Thyroid gland (tissue), 4 donors: Measurements from ENCODE around the gene MTHFSD. TPM values are rescaled to one million over a fixed set of nuclear protein-coding genes. Genes with fewer than 3 reads are reported as not detected.

Experiments used
- DNase-seq, 2 donors: peaks; one replicate each; pipeline ENCODE4 v3.0.0-alpha.2; 2019
- H3K27ac ChIP-seq, 3 donors: fragments of 200-600 bp; sonication (generic); 1 replicate in 2 of 3; 2 replicates in 1 of 3; pipeline ENCODE4 v1.5.1; 2016 to 2019; ENCODE audit warnings: mild to moderate bottlenecking in 1 of 3, moderate library complexity in 1 of 3
- H3K27me3 ChIP-seq: fragments of 200-600 bp; sonication (generic); one replicate; pipeline ENCODE4 v1.5.1; 2019
- H3K36me3 ChIP-seq, 2 donors: fragments of 200-600 bp; sonication (generic); one replicate each; pipeline ENCODE4 v1.5.1; 2016 to 2019
- H3K4me1 ChIP-seq, 2 donors: fragments of 200-600 bp; sonication (generic); one replicate each; pipeline ENCODE4 v1.5.1; 2017 to 2019
- H3K4me3 ChIP-seq, 3 donors: fragments of 200-600 bp; sonication (generic); replicated peaks in 1 of 3; 1 replicate in 2 of 3; 2 replicates in 1 of 3; pipeline ENCODE4 v1.5.1; 2016; ENCODE audit warnings: mild to moderate bottlenecking in 1 of 3
- H3K9me3 ChIP-seq: fragments of 200-600 bp; sonication (generic); one replicate; pipeline ENCODE4 v1.5.1; 2017
- CTCF ChIP-seq, 6 experiments: fragments of 200-600 bp in 3 of 6; fragments of 450-650 bp in 3 of 6; sonication (generic) in 3 of 6; IDR thresholded peaks; one replicate each; pipeline ENCODE4 v1.5.1; 2016 to 2019; ENCODE audit warnings: antibody characterized with exemption in 6 of 6, mild to moderate bottlenecking in 2 of 6, inconsistent platforms in 1 of 6, moderate library complexity in 1 of 6
- POLR2A ChIP-seq, 2 donors: fragments of 450-650 bp; IDR thresholded peaks; one replicate each; pipeline ENCODE4 v1.6.1; 2017; ENCODE audit warnings: antibody characterized with exemption in 2 of 2, mild to moderate bottlenecking in 2 of 2, moderate library complexity in 1 of 2
- WGBS, 2 donors: methylation state at CpG; one replicate each; pipeline ENCODE4 v1.1.5; 2017; 5-methylcytosine and 5-hydroxymethylcytosine counted together
- intact Hi-C: fragments of 100-400 bp; cut with DNase I; formaldehyde crosslinking; loops from one replicate; pipeline ENCODE4 v1.15.1; 2023
- total RNA-seq, 4 donors: library from RNA; depleted of rRNA; stranded (reverse); fragments of >200 nt; gene quantifications; one replicate each; pipeline ENCODE4 v1.2.3, GENCODE V29; 2016

The MTHFSD gene
- total RNA-seq, 4 donors from 2014 or later: 21.2 to 27.4 (median 25.2) TPM

GRCh38 chr16:86573215-86573614 is 18.2 kb upstream of the MTHFSD start:
- intact Hi-C loops: no loop called here
- no peak overlapping the region for H3K27ac ChIP-seq

GRCh38 chr16:86572606-86573005 is 17.6 kb upstream of the MTHFSD start:
- TF ChIP-seq POLR2A (IDR thresholded peaks at IDR 0.05) (no peak), CTCF (IDR thresholded peaks at IDR 0.05) (no peak)
- WGBS, 2 donors: 46 to 55% methylated on average over 7 to 8 of the region's 8 CpGs
- H3K4me1 ChIP-seq: peaks cover 0 to 4% of the 10 kb centered on the region in 2 donors
- DNase-seq: no peak
- no peaks in the 10 kb centered on the region for H3K9me3 ChIP-seq
- H3K4me3 ChIP-seq: no peak overlapping the region
- H3K27me3 ChIP-seq: peaks cover 26% of the 10 kb centered on the region
- no peaks in the 10 kb centered on the region for H3K36me3 ChIP-seq
- no peak overlapping the region for H3K27ac ChIP-seq
- intact Hi-C loops: no loop called here

More at GRCh38 chr16:86573215-86573614, 18.2 kb upstream of the MTHFSD start:
- Histone ChIP-seq H3K36me3 (no peaks in the 10 kb centered on the region), H3K9me3 (no peaks in the 10 kb centered on the region), H3K4me1 (peaks cover 0 to 4% of the 10 kb centered on the region in 2 donors), H3K4me3 (no peak overlapping the region), H3K27me3 (peaks cover 28% of the 10 kb centered on the region)
- TF ChIP-seq CTCF (IDR thresholded peaks at IDR 0.05) (no peak), POLR2A (IDR thresholded peaks at IDR 0.05) (no peak)
- no peak for DNase-seq
- 30 to 37% methylated on average over 5 to 8 of the region's 8 CpGs for WGBS, 2 donors

- intact Hi-C loops: no loop called here
- Histone ChIP-seq H3K36me3 (no peaks in the 10 kb centered on the region), H3K4me1 (peaks cover 0 to 4% of the 10 kb centered on the region in 2 donors), H3K27ac (no peak overlapping the region), H3K4me3 (no peak overlapping the region), H3K9me3 (no peaks in the 10 kb centered on the region), H3K27me3 (peaks cover 25% of the 10 kb centered on the region)
- DNase-seq: no peak
- 53 to 75% methylated on average over 6 to 12 of the region's 12 CpGs for WGBS, 2 donors
- TF ChIP-seq POLR2A (IDR thresholded peaks at IDR 0.05) (no peak), CTCF (IDR thresholded peaks at IDR 0.05) (no peak)
Observed at GRCh38 chr16:86572041-86572521, 17.0 kb upstream of the MTHFSD start.

GRCh38 chr16:86571530-86571915 is 16.5 kb upstream of the MTHFSD start:
- WGBS, 2 donors: 44 to 54% methylated on average over 9 to 10 of the region's 10 CpGs
- intact Hi-C loops: no loop called here
- no peaks in the 10 kb centered on the region for H3K36me3 ChIP-seq
- H3K4me3 ChIP-seq: no peak overlapping the region
- H3K27ac ChIP-seq: no peak overlapping the region
- TF ChIP-seq POLR2A (IDR thresholded peaks at IDR 0.05) (no peak), CTCF (IDR thresholded peaks at IDR 0.05) (no peak)
- DNase-seq: no peak
- H3K27me3 ChIP-seq: peaks cover 25% of the 10 kb centered on the region
- no peaks in the 10 kb centered on the region for H3K9me3 ChIP-seq
- H3K4me1 ChIP-seq: peaks cover under 1 to 4% of the 10 kb centered on the region in 2 donors

GRCh38 chr16:86570558-86571529 is 15.8 kb upstream of the MTHFSD start:
- Histone ChIP-seq H3K27me3 (peaks cover 26% of the 10 kb centered on the region), H3K4me3 (no peak overlapping the region), H3K4me1 (peaks cover 6 to 7% of the 10 kb centered on the region in 2 donors), H3K9me3 (no peaks in the 10 kb centered on the region), H3K27ac (no peak overlapping the region), H3K36me3 (no peaks in the 10 kb centered on the region)
- no peak for DNase-seq
- TF ChIP-seq POLR2A (IDR thresholded peaks at IDR 0.05): no peak
- TF ChIP-seq CTCF (IDR thresholded peaks at IDR 0.05): no peak
- intact Hi-C loops: no loop called here
- 31 to 50% methylated on average over 28 of the region's 28 CpGs for WGBS, 2 donors
